ENCODE results near the gene HOXC4.
"Not testable (repeated sequence)": the region's sequence is repeated elsewhere in the genome, so short reads cannot be mapped to it uniquely, and the experiment has no call there.

Gene HOXC4

GRCh38 chr12:54095928-54096327, 42.3 kb downstream of the HOXC4 start:
- DNase-seq = not testable (repeated sequence)

- not testable (repeated sequence) for DNase-seq
These were observed 45.0 kb downstream of the HOXC4 start for GRCh38 chr12:54098644-54099043.

- not testable (repeated sequence) for DNase-seq
These were observed 47.0 kb downstream of the HOXC4 start for GRCh38 chr12:54100588-54100987.

GRCh38 chr12:54102223-54102622, 48.6 kb downstream of the HOXC4 start:
- DNase-seq = not testable (repeated sequence)

- not testable (repeated sequence) for DNase-seq
These were observed 50.2 kb downstream of the HOXC4 start for GRCh38 chr12:54103827-54104226.

Measured in hematopoietic multipotent progenitor cell treated with erythropoietin and hydrocortisone succinate and interleukin-3 and kit ligand, for 6 days (in vitro differentiated cells).